Bone marrow (tissue), 2 donors: ENCODE measurements around the gene DCHS1.

Source experiments
- DNase-seq, 2 donors: peaks; one replicate each; lab custom pipeline; 2025; lab: John Stamatoyannopoulos, UW

DCHS1 gene

GRCh38 chr11:6647836-6648235 is 7.8 kb downstream of the DCHS1 start:
- no peak for DNase-seq

GRCh38 chr11:6646918-6647679 is 8.5 kb downstream of the DCHS1 start:
- peak; percentile 46 to 87 for DNase-seq

- DNase-seq = no peak
These were observed 9.1 kb downstream of the DCHS1 start for GRCh38 chr11:6646576-6646917.

- DNase-seq = no peak
These were observed 9.5 kb downstream of the DCHS1 start for GRCh38 chr11:6646071-6646470.

- no peak for DNase-seq
These were observed 12.7 kb downstream of the DCHS1 start for GRCh38 chr11:6642957-6643356.

- no peak for DNase-seq
These were observed 14.5 kb downstream of the DCHS1 start for GRCh38 chr11:6640985-6641701.

- DNase-seq = no peak
These were observed 15.3 kb downstream of the DCHS1 start for GRCh38 chr11:6640036-6640984.

- no peak for DNase-seq
These were observed 17.2 kb downstream of the DCHS1 start for GRCh38 chr11:6638429-6638828.

- DNase-seq = no peak
These were observed 17.7 kb downstream of the DCHS1 start for GRCh38 chr11:6637871-6638270.

- no peak for DNase-seq
These were observed 19.1 kb downstream of the DCHS1 start for GRCh38 chr11:6636480-6636879.

- peak; percentile 25 to 52 for DNase-seq
These were observed 20.3 kb downstream of the DCHS1 start for GRCh38 chr11:6635082-6635932.

GRCh38 chr11:6634534-6634933 is 21.1 kb downstream of the DCHS1 start:
- DNase-seq = no peak

GRCh38 chr11:6633422-6634408 is 21.9 kb downstream of the DCHS1 start:
- no peak for DNase-seq

- DNase-seq = no peak
These were observed 23.2 kb downstream of the DCHS1 start for GRCh38 chr11:6632116-6633073.

GRCh38 chr11:6631361-6631890 is 24.2 kb downstream of the DCHS1 start:
- no peak for DNase-seq

- DNase-seq = no peak
These were observed 24.8 kb downstream of the DCHS1 start for GRCh38 chr11:6630632-6631291.

- no peak for DNase-seq
These were observed 25.5 kb downstream of the DCHS1 start for GRCh38 chr11:6629892-6630631.

GRCh38 chr11:6629573-6629891 is 26.1 kb downstream of the DCHS1 start:
- no peak for DNase-seq
